C4-2B (cell line): ENCODE data around the gene AKNA.

Experiments
- ZFX ChIP-seq: fragments of 450-650 bp; IDR thresholded peaks from 2 replicates; pipeline ENCODE4 v1.6.1; 2017
- TF ChIP-seq, protein P1 (sequence below): fragments of 450-650 bp; conservative IDR thresholded peaks from 2 replicates; pipeline ENCODE4 v1.5.1; 2017; ENCODE audit warnings: mild to moderate bottlenecking

DNA sequence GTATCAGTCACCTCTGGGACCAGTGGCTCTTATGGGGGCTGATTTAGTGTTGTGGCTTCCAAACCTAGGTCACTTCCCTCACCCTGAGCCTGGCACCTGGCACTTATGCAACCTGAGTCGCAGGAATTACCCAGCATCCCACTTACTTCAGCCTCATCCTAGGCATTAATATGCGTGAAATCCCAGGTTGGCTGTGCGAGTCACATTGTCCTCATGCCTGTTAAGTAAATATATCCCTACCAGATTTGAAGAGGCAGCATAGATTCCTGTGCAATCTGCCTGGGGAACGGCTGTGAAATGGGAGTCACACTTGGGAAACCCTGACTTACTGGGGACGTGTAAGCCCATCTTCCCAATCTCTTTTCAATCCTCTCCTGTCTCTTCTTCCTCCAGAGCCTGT is 42.7 kb upstream of the AKNA start:
- TF ChIP-seq, protein P1, sequence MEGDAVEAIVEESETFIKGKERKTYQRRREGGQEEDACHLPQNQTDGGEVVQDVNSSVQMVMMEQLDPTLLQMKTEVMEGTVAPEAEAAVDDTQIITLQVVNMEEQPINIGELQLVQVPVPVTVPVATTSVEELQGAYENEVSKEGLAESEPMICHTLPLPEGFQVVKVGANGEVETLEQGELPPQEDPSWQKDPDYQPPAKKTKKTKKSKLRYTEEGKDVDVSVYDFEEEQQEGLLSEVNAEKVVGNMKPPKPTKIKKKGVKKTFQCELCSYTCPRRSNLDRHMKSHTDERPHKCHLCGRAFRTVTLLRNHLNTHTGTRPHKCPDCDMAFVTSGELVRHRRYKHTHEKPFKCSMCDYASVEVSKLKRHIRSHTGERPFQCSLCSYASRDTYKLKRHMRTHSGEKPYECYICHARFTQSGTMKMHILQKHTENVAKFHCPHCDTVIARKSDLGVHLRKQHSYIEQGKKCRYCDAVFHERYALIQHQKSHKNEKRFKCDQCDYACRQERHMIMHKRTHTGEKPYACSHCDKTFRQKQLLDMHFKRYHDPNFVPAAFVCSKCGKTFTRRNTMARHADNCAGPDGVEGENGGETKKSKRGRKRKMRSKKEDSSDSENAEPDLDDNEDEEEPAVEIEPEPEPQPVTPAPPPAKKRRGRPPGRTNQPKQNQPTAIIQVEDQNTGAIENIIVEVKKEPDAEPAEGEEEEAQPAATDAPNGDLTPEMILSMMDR, result no peak
- no peak for TF ChIP-seq ZFX
